ENCODE measurements around the gene PLCXD1. TPM values are rescaled to one million over a fixed set of nuclear protein-coding genes. Genes with fewer than 3 reads are reported as not detected.
A peak's percentile ranks its signal among the peaks of the same experiment; 100 is the strongest.
"Not testable (repeated sequence)": the region's sequence is repeated elsewhere in the genome, so short reads cannot be mapped to it uniquely, and the experiment has no call there.

Gene PLCXD1, protein sequence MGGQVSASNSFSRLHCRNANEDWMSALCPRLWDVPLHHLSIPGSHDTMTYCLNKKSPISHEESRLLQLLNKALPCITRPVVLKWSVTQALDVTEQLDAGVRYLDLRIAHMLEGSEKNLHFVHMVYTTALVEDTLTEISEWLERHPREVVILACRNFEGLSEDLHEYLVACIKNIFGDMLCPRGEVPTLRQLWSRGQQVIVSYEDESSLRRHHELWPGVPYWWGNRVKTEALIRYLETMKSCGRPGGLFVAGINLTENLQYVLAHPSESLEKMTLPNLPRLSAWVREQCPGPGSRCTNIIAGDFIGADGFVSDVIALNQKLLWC
- polyA plus RNA-seq (2012; ENCODE audit: insufficient read depth, insufficient read length) = 29.2 TPM

DNA sequence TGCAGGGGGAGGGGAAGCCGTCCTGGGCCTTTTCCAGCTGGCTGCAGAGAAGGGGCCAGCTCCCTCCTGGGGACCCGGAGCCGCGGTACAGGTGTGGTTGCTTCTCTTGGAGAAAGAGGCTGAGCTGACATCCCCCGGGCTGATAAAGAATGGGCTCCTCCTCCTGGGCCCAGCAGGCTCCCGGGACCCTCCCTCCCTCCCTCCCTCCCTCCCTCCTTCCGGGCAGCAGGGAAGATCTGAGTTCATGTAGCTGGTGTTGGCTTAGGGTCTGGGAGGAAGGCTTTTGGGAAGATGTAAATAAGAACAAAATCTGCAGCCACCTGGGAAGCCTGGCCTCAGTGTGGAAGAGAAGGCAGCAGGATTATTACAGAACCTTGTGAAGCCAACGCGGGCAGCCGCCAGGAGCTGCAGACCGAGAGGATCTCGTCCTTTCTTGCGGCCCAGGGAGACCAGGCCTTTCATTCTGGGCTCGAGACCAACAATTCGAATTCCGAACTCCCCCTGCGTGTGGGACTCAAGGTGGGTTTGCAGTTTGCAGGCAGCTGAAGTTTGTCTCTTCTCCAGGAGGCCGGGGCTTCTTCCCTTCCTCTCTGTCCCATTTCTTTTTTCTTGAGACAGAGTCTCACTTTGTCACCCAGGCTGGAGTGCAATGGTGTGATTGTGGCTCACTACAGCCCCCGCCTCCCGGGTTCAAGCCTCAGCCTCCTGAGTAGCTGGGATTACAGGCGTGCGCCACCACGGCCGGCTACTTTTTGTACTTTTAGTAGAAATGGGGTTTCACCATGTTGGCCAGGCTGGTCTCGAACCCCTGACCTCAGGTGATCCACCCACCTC, at the start of gene PLCXD1:
PLCXD1 (plus strand) TSS at position 216 of the 834 bp plus-strand sequence. CDS start 2,807 bp downstream, outside the sequence.
- H3K4me3 ChIP-seq (ENCODE audit: low read length) = peak within 1 kb of the TSS; percentile 7
- peak; percentile 21 for DNase-seq (ENCODE audit: low read depth, low spot score)

DNA sequence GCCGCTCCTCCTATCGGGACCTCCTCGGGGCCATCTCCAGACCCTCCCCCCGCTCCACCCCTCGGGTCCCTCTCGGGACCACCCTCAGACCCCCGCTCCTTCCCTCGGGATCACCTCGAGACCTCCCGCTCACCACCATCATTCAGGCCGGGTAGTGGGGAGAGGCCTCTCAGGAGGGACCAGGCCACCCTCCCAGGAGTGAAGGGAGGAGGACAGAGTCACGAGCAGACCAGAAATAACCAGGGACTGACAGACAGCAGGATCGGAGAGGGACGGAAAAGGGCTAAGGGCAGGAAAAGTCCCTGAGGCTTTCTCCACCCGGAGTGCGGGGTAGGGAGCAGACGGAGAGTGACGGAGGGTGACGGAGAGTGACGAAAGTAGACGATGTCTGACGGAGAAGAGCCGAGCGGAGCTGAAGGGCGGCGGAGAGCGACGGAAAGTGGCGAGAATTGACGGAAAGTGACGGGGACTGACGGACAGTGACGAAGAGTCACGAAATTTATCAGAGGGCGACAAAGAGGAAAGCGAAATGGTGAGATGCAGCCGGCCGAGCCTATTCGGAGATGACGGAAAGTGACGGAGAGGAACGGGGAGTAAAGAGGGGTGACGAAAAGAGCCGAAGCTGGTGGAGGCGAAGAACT, 49.4 kb upstream of the PLCXD1 start:
- not testable (repeated sequence) for DNase-seq (ENCODE audit: low read depth, low spot score); H3K4me3 ChIP-seq (ENCODE audit: low read length)

DNA sequence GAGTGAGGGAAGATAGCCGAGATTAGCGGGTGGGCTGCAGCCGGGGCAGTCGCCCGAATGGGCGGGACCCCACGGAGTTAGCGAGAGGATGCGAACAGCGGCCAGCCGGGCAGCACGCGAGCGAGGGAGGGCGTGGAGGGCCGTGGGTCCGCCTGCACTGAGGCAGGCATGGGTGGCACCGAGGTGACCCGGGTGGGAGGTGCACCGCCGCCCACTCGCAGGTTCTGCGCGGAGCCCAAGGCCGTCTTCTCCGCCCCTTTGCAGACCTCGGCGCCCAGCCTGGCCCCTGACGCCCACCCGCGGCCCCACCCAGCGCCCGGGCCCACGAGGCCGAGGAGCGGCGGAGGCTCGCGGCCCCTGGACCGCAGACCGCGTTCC, 48.9 kb upstream of the PLCXD1 start:
- DNase-seq (ENCODE audit: low read depth, low spot score); H3K4me3 ChIP-seq (ENCODE audit: low read length): not testable (repeated sequence)

DNA sequence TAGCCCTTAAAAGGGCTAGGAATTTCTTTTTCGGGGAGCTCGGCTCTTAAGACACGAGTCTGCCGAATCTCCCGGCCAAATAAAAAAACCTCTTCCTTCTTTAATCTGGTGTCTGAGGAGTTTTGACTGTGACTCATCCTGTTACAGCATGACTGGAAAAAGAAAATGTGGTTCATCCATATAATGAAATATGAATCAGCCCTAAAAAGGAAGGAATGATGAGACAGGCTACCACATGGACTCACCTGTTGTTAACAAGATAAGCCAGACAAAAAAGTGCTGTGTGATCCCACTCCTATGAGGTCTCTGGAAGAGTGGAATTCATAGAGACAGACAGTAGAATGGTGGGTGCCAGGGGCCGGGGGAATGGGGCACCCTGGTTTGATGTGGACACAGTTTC, 45.0 kb upstream of the PLCXD1 start:
- not testable (repeated sequence) for H3K4me3 ChIP-seq (ENCODE audit: low read length); DNase-seq (ENCODE audit: low read depth, low spot score)

DNA sequence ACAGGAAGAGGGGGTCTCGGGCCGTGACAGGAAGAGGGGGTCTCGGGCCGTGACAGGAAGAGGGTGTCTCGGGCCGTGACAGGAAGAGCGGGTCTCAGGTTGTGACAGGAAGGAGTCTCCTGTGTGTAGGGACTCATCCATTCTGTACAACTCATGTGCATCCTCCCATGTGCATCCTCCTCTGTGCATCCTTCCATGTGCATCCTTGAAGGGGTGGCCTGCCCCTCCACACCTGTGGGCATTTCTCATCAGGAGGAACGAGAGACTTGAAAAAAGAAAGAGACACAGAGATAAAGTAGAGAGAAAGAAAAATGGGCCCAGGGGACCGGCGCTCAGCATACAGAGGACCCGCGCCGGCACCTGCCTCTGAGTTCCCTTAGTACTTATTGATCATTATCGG, 30.2 kb upstream of the PLCXD1 start:
- DNase-seq (ENCODE audit: low read depth, low spot score) = no peak
- H3K4me3 ChIP-seq (ENCODE audit: low read length) = peak overlapping the region; percentile 22

DNA sequence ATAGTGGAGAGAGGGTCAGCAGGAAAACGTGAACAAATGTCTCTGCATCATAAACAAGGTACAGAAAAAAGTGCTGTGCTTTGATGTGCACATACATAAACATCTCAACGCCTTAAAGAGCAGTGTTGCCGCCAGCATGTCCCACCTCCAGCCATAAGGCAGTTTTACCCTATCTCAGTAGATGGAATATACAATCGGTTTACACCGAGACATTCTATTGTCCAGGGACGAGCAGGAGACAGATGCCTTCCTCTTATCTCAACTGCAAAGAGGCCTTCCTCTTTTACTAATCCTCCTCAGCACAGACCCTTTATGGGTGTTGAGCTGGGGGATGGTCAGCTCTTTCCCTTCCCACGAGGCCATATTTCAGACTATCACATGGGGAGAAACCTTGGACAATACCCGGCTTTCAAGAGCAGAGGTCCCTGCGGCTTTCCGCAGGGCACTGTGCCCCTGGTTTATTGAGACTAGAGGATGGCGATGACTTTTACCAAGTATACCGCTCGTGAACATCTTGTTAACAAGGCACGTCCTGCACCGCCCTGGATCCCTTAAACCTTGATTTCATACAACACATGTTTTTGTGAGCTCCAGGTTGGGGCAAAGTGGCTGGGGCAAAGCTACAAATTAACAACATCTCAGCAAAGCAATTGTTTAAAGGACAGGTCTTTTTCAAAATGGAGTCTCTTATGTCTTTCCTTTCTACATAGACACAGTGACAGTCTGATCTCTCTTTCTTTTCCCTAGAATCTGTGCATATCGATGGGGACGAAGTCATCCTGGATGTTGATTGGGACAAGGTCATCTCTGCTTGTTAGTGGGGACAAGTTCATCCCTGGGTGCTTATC, 29.6 kb upstream of the PLCXD1 start:
- not testable (repeated sequence) for DNase-seq (ENCODE audit: low read depth, low spot score)

DNA sequence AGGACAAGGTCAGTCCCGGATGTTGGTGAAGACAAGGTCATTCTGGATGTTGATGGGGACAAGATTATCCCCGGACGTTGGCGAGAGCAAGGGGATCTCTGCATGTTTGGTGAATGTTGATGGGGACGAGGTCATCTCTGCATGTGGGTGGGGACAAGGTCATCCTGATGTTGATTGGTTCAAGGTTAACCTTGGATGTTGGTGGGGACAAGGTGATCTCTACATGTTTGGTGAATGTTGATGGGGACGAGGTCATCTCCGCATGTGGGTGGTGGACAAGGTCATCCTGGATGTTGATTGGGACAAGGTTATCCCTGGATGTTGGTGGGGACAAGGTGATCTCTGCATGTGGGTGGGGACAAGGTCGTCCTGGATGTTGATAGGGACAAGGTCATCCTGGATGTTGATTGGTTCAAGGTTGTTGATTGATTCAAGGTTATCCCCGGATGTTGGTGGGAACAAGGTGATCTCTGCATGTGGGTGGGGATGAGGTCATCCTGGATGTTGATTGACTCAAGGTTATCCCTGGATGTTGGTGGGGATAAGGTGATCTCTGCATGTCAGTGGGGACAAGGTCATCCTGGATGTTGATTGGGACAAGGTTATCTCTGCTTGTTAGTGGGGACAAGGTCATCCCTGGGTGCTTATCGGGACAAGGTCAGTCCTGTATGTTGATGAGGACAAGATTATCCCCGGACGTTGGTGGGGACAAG, 28.8 kb upstream of the PLCXD1 start:
- H3K4me3 ChIP-seq (ENCODE audit: low read length) = no peak overlapping the region
- DNase-seq (ENCODE audit: low read depth, low spot score) = no peak

More for the DNA sequence above, 29.6 kb upstream of the PLCXD1 start:
- not testable (repeated sequence) for H3K4me3 ChIP-seq (ENCODE audit: low read length)

DNA sequence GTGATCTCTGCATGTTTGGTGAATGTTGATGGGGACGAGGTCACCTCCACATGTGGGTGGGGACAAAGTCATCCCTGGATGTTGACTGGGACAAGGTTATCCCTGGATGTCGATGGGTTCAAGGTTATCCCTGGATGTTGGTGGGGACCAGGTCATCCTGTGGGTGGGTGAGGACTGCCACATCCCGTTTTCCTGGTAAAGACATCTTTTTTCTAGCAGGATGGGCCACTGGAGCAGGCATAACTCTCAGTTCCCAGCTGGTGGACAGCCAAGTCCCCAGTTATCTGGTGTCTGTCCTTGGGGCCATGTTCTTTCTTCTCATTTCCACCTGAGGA, 28.3 kb upstream of the PLCXD1 start:
- H3K4me3 ChIP-seq (ENCODE audit: low read length) = no peak overlapping the region
- DNase-seq (ENCODE audit: low read depth, low spot score) = no peak

DNA sequence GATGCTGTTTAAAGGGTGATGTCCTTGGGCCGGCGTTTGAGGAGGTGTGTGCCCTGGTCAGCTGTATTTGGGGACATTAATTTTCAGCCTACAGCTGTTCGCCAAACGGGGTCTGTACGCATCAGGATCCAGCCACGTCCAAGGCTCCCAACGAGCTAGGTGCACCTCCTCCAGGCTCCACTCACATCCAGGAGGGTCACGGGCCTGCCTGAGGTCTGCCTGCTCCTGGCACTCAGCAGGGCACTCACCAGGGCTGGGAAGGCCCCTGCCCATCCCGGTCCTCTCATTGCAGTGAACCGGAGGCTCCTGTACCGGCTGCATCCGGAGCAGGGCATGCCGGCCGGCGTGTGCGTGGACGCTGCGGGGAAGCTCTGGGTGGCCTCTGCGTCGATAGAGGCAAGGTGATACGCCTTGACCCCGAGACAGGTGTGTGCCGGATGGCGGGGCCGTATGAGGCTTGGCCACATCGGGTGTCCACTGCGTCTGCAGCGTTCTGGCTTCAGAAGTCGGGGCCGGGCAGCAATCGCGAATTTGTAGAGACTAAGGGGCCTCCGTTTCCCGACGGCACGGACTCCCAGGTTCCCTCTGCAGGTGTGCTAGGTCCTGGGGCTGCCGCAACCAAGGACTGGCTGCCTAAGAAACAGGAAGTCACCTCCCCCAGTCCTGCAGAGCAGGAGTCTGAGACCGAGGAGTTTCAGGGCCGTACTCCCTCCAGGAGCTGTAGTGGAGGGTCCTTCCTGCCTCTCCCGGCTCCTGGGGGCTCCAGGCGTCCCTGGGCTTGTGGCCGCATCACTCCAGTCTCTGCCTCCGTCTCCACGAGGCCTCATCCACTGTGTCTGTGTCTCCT, 27.5 kb upstream of the PLCXD1 start:
- H3K4me3 ChIP-seq (ENCODE audit: low read length) = no peak overlapping the region
- DNase-seq (ENCODE audit: low read depth, low spot score) = no peak

DNA sequence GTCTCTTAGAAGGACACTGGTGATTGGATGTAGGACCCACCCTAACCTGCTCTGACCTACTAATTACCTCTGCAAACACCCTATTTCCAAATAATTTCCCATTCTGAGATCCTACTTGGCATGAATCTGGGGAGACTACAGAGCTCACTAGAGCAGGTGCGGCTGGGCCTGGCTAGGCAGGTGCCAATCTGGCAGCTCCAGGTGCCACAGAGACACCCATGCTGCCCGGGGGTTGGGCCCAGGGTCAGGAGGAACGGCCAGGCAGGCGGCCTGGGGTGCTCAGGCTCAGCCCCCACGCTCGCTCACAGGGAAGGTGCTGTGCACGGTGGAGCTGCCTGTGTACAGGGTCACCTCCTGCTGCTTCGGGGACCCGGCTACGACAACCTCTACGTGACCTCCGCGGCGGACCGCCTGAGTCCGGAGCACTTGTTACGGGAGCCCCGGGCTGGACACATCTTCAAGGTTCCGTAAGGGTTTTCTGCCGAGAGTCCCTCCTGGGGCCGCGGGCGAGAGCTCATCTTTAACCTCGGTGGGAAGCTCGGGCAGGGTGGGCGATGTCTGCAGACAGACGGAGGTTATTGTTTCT, 26.5 kb upstream of the PLCXD1 start:
- DNase-seq (ENCODE audit: low read depth, low spot score) = no peak
- no peak overlapping the region for H3K4me3 ChIP-seq (ENCODE audit: low read length)

DNA sequence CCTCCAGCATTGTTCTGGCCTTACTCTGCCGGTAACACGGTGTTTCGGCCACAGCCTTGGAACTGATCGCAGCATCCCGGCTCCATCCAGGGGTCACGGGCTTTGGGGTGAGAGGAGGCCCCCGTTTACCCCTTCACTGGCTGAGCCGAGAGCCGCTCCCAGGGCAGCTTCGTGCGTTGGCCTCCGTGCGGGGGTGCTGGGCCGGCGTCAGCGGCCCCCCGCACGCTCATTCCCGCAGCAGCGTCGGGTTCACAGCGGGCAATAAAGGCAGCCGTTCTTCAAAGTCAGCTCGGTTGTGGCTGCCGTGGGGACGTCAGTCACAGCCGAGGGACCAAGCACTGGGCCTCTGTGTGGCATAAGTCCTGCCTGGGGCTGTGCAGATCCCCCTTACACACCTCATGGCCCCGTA, 25.3 kb upstream of the PLCXD1 start:
- no peak for DNase-seq (ENCODE audit: low read depth, low spot score)
- no peak overlapping the region for H3K4me3 ChIP-seq (ENCODE audit: low read length)

DNA sequence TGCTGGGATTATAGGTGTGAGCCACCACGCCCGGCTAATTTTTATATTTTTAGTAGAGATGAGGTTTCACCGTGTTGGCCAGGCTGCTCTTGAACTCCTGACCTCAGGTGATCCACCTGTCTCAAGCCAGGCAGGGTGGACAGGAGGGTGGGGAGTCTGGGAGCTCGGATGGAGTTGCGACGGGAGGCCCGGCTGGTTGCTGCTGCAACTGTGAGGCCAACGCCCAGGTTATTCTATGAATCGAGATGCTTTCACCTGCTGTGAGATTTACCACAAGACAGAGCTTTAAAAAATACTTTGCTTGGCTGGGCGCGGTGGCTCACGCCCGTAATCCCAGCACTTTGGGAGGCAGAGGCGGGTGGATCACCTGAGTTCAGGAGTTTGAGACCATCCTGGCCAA, 24.1 kb upstream of the PLCXD1 start:
- not testable (repeated sequence) for H3K4me3 ChIP-seq (ENCODE audit: low read length)

DNA sequence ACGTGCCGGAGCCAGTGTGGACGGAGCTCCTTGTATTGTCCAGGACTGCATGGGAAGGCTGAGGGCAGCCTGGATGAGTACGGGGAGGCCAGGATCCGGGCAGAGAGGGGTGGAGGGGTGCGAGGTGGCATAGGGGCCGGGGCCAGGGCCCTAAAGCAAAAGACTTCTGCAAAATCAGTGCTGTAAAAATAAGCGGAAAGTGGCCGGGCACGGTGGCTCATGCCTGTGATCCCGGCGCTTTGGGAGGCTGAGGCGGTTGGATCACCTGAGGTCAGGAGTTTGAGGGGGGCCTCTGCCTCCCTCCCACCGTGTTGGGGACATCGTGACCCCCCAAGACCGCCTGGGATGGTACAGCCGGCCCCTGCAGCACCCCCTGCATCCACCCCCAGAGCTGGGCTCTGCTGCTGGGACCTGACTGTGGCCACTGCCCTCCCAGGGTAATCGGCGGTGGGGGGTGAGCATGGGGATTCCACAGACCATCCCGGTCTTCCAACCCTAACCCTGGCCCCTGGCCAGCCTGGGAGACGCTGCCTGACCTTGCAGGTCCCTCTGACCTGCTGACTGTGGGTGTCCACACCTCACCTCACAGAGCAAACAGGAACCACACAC, 23.4 kb upstream of the PLCXD1 start:
- H3K4me3 ChIP-seq (ENCODE audit: low read length) = no peak overlapping the region
- no peak for DNase-seq (ENCODE audit: low read depth, low spot score)

More for the DNA sequence above, 24.1 kb upstream of the PLCXD1 start:
- DNase-seq (ENCODE audit: low read depth, low spot score) = not testable (repeated sequence)

DNA sequence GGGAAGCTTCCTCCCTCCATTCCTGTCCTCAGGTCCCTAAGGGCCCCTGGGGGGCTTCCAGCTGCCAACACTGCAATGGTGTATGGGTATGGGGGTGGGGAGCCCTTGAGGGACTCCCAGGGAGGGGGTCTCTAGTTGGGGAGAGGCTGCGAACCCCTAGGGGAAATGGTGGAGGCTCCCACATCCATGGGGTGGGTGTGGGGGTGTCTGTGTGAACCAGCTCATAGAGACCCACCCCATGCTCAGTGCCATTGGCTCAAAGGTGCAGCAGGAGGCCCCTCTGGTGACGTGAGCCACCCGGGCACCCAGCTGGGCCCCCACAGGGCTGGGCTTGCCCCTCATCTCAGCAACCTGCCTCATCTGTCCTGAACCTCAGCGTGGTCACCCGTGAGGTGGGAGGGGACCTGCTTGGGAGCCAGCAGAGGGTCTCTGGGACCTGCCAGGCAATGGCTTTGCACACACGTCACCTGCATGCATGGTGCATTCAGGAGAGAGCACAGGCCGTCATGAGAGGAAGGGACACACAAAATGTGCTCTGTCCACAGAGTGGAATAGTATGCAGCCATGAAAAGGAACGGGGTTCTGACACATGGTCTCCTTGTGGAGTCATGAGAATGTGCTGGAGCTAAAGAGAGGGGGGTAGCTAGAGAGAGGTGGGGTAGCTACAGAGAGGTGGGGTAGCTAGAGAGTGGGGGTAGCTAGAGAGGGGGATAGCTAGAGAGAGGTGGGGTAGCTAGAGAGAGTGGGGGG, 22.7 kb upstream of the PLCXD1 start:
- DNase-seq (ENCODE audit: low read depth, low spot score) = no peak
- H3K4me3 ChIP-seq (ENCODE audit: low read length) = no peak overlapping the region

DNA sequence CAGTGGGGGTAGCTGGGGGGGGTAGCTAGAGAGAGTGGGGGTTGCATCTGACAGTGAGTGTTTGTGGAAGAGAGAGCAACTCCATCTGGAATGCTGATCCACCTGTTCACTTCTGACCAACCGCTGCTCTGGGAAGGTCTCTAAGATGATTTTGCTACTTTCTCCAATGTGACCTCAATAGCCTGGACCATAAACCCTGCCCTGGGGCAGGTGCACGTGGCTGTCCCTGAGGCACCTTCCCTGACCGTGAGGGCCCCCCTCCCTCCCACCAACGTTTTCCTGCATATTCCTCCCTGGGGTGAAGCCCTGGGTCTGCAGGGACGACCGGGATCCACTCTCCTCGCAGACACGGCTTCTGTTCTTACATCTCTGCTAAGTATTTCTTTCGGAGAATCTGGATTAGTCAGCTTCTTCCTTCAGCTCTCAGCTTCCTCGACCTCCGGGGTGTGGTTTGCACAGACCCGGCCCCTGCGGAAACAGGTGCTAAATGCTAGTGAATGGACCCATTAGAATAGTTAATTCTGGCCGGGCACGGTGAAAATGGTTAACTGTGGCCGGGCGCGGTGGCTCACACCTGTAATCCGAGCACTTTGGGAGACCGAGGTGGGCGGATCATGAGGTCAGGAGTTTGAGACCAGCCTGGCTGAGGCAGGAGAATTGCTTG, 21.4 kb upstream of the PLCXD1 start:
- DNase-seq (ENCODE audit: low read depth, low spot score) = no peak
- H3K4me3 ChIP-seq (ENCODE audit: low read length) = no peak overlapping the region

Data from Jurkat, Clone E6-1 (cell line).